GM12878 (cell line): ENCODE data around the gene CKMT2. TPM values are rescaled to one million over a fixed set of nuclear protein-coding genes. Genes with fewer than 3 reads are reported as not detected.

Experiments
- CUX1 ChIP-seq: IDR thresholded peaks from 2 replicates; pipeline ENCODE4 v1.6.1; 2012; ENCODE audit warnings: improper control_type of control experiment, low read depth, low read length; ENCODE audit not compliant: insufficient replicate concordance
- JUND ChIP-seq: IDR thresholded peaks from 2 replicates; pipeline ENCODE4 v1.6.1; 2012; ENCODE audit warnings: low read depth, mild to moderate bottlenecking, low read length, improper control_type of control experiment, moderate library complexity
- MAX ChIP-seq: IDR thresholded peaks from 2 replicates; pipeline ENCODE4 v1.6.1; 2012; ENCODE audit warnings: low read depth, low read length, improper control_type of control experiment
- MEF2A ChIP-seq: IDR thresholded peaks from 2 replicates; pipeline ENCODE4 v1.6.1; 2011; ENCODE audit warnings: low read depth, mild to moderate bottlenecking, low read length, moderate library complexity; ENCODE audit not compliant: insufficient read depth
- MYC ChIP-seq: IDR thresholded peaks from 2 replicates; pipeline ENCODE4 v1.6.1; 2011; ENCODE audit warnings: mild to moderate bottlenecking, low read length, moderate library complexity, inconsistent platforms; ENCODE audit not compliant: insufficient read depth, insufficient replicate concordance, insufficient read length, severe bottlenecking
- NFYA ChIP-seq: IDR thresholded peaks from 2 replicates; pipeline ENCODE4 v1.6.1; 2011; ENCODE audit warnings: low read depth, mild to moderate bottlenecking, low read length, improper control_type of control experiment, borderline replicate concordance
- NKRF ChIP-seq: fragments of 450-650 bp; conservative IDR thresholded peaks from 2 replicates; pipeline ENCODE4 v1.6.1; 2017; ENCODE audit warnings: mild to moderate bottlenecking, moderate library complexity
- SMC3 ChIP-seq: IDR thresholded peaks from 2 replicates; pipeline ENCODE4 v1.6.1; 2011; ENCODE audit warnings: low read length, improper control_type of control experiment, borderline replicate concordance
- SUPT20H ChIP-seq: IDR thresholded peaks from 2 replicates; pipeline ENCODE4 v1.6.1; 2011; ENCODE audit warnings: low read depth, mild to moderate bottlenecking, low read length, moderate library complexity, borderline replicate concordance; ENCODE audit not compliant: control insufficient read depth
- ZSCAN29 ChIP-seq: fragments of 450-650 bp; IDR thresholded peaks from 2 replicates; pipeline ENCODE4 v1.6.1; 2017; ENCODE audit warnings: mild to moderate bottlenecking, moderate library complexity
- polyA plus RNA-seq, 11 experiments: library from polyadenylated mRNA; depleted of rRNA in 4 of 11; unstranded in 6 of 11; stranded (reverse) in 5 of 11; fragments of >200 nt; fragmentation: Nextera tagmentation in 4 of 11; fragmentation: Illumina TruSeq in 1 of 11; extraction: Ambion mirVana in 4 of 11; extraction: Trizol in 1 of 11; gene quantifications; 1 replicate in 1 of 11; 2 replicates in 10 of 11; pipeline versions ENCODE4 v1.2.1 to v1.2.3, GENCODE V29; 2011 to 2016; ENCODE audit warnings: inconsistent platforms in 2 of 11, missing spikeins in 2 of 11, low read depth in 1 of 11
- total RNA-seq, 4 experiments: library from RNA; depleted of rRNA in 3 of 4; stranded (reverse); fragments of >200 nt in 3 of 4; fragmentation: Illumina TruSeq in 1 of 4; extraction: Trizol in 1 of 4; gene quantifications; 2 replicates each; pipeline versions ENCODE4 v1.2.1 to v1.2.3, GENCODE V29; 2013 to 2021

CKMT2 gene
- total and polyA plus RNA-seq, 10 of the 15 experiments (the other 5 are each of a cell fraction or from before 2014, with no cell fraction given) = 0.70 to 1.2 TPM; not detected in 8

- TF ChIP-seq NFYA = no peak
- TF ChIP-seq SUPT20H = no peak
- TF ChIP-seq ZSCAN29 = no peak
- no peak for TF ChIP-seq SMC3
- peak; percentile 65; the same call in 1 of the 2 replicates for TF ChIP-seq MEF2A
- TF ChIP-seq NKRF = no peak
- no peak for TF ChIP-seq CUX1
- no peak for TF ChIP-seq MAX
- no peak for TF ChIP-seq MYC
- no peak for TF ChIP-seq JUND
- TF ChIP-seq, all 136 proteins: peak for 3
Observed at GRCh38 chr5:81214848-81215247, 18.3 kb upstream of the CKMT2 start (continued).
